Measurements from ENCODE around the gene SPCS1. TPM values are rescaled to one million over a fixed set of nuclear protein-coding genes. Genes with fewer than 3 reads are reported as not detected.

The SPCS1 gene
- total and polyA plus RNA-seq, 4 donors = 57.2 to 119 (median 90.6) TPM

- intact Hi-C loops (cut with DNase I) = no loop called here
- H3K4me1 ChIP-seq (ENCODE audit: control insufficient read depth in 1 of 2, insufficient read depth in 2 of 2, low read length in 2 of 2) = no peaks in the 10 kb centered on the region
- H3K36me3 ChIP-seq (ENCODE audit: control insufficient read depth in 1 of 2, insufficient read depth in 2 of 2, low read length in 1 of 2) = peaks cover 2 to 5% of the 10 kb centered on the region in 2 donors
- DNase-seq (no peak), ATAC-seq (ENCODE audit: low FRiP score) (no peak)
- no peaks in the 10 kb centered on the region for H3K9me3 ChIP-seq (ENCODE audit: control insufficient read depth, low read length)
- no peaks in the 10 kb centered on the region for H3K27me3 ChIP-seq (ENCODE audit: control insufficient read depth in 1 of 2, insufficient read depth in 2 of 2, low read length in 1 of 2)
- no peak overlapping the region for H3K27ac ChIP-seq (ENCODE audit: low read depth in 1 of 2, low read length in 2 of 2)
- no peak overlapping the region for H3K4me3 ChIP-seq (ENCODE audit: low read length in 2 of 2)
- WGBS, 2 donors = 85% methylated on average over 10 of the region's 10 CpGs
Measured at GRCh38 chr3:52733256-52733891, 27.5 kb downstream of the SPCS1 start.

GRCh38 chr3:52739730-52740129 lies 33.8 kb downstream of the SPCS1 start:
- H3K27ac ChIP-seq (ENCODE audit: low read depth in 1 of 2, low read length in 2 of 2) = no peak overlapping the region
- 58 to 72% methylated on average over 1 of the region's 1 CpG for WGBS, 2 donors
- H3K36me3 ChIP-seq (ENCODE audit: control insufficient read depth in 1 of 2, insufficient read depth in 2 of 2, low read length in 1 of 2) = peaks cover 6 to 7% of the 10 kb centered on the region in 2 donors
- no peaks in the 10 kb centered on the region for H3K4me1 ChIP-seq (ENCODE audit: control insufficient read depth in 1 of 2, insufficient read depth in 2 of 2, low read length in 2 of 2)
- DNase-seq = no peak
- H3K4me3 ChIP-seq (ENCODE audit: low read length in 2 of 2) = no peak overlapping the region
- H3K9me3 ChIP-seq (ENCODE audit: control insufficient read depth, low read length) = no peaks in the 10 kb centered on the region
- intact Hi-C loops (cut with DNase I) = loop anchor here (5.0 to 10.0 kb wide), 3 partner anchors 193 to 333 kb away; no protein-coding TSS in a partner anchor
- ATAC-seq (ENCODE audit: low FRiP score) = no peak
- H3K27me3 ChIP-seq (ENCODE audit: control insufficient read depth in 1 of 2, insufficient read depth in 2 of 2, low read length in 1 of 2) = no peaks in the 10 kb centered on the region

GRCh38 chr3:52742418-52743041 lies 36.6 kb downstream of the SPCS1 start:
- Histone ChIP-seq H3K27ac (ENCODE audit: low read depth in 1 of 2, low read length in 2 of 2) (no peak overlapping the region), H3K27me3 (ENCODE audit: control insufficient read depth in 1 of 2, insufficient read depth in 2 of 2, low read length in 1 of 2) (no peaks in the 10 kb centered on the region), H3K36me3 (ENCODE audit: control insufficient read depth in 1 of 2, insufficient read depth in 2 of 2, low read length in 1 of 2) (peaks cover 7 to 10% of the 10 kb centered on the region in 2 donors), H3K4me1 (ENCODE audit: control insufficient read depth in 1 of 2, insufficient read depth in 2 of 2, low read length in 2 of 2) (no peaks in the 10 kb centered on the region), H3K9me3 (ENCODE audit: control insufficient read depth, low read length) (no peaks in the 10 kb centered on the region), H3K4me3 (ENCODE audit: low read length in 2 of 2) (no peak overlapping the region)
- intact Hi-C loops (cut with DNase I) = loop anchor here (2.0 to 10.0 kb wide), 4 partner anchors 190 to 330 kb away; no protein-coding TSS in a partner anchor
- DNase-seq (no peak), ATAC-seq (ENCODE audit: low FRiP score) (no peak)
- 68 to 80% methylated on average over 3 of the region's 3 CpGs for WGBS, 2 donors

- Histone ChIP-seq H3K9me3 (ENCODE audit: control insufficient read depth, low read length) (no peaks in the 10 kb centered on the region), H3K36me3 (ENCODE audit: control insufficient read depth in 1 of 2, insufficient read depth in 2 of 2, low read length in 1 of 2) (peaks cover 7 to 9% of the 10 kb centered on the region in 2 donors), H3K4me1 (ENCODE audit: control insufficient read depth in 1 of 2, insufficient read depth in 2 of 2, low read length in 2 of 2) (no peaks in the 10 kb centered on the region), H3K4me3 (ENCODE audit: low read length in 2 of 2) (no peak overlapping the region), H3K27me3 (ENCODE audit: control insufficient read depth in 1 of 2, insufficient read depth in 2 of 2, low read length in 1 of 2) (no peaks in the 10 kb centered on the region), H3K27ac (ENCODE audit: low read depth in 1 of 2, low read length in 2 of 2) (no peak overlapping the region)
- ATAC-seq (ENCODE audit: low FRiP score) (no peak), DNase-seq (no peak)
- intact Hi-C loops (cut with DNase I) = loop anchor here (2.0 to 10.0 kb wide), 4 partner anchors 189 to 330 kb away; no protein-coding TSS in a partner anchor
- 83 to 86% methylated on average over 5 of the region's 5 CpGs for WGBS, 2 donors
Measured at GRCh38 chr3:52743152-52743551, 37.2 kb downstream of the SPCS1 start.

GRCh38 chr3:52743721-52744120 lies 37.8 kb downstream of the SPCS1 start:
- H3K9me3 ChIP-seq (ENCODE audit: control insufficient read depth, low read length) = no peaks in the 10 kb centered on the region
- intact Hi-C loops (cut with DNase I) = loop anchor here (2.0 to 10.0 kb wide), 4 partner anchors 189 to 329 kb away; no protein-coding TSS in a partner anchor
- H3K27ac ChIP-seq (ENCODE audit: low read depth in 1 of 2, low read length in 2 of 2) = no peak overlapping the region
- H3K36me3 ChIP-seq (ENCODE audit: control insufficient read depth in 1 of 2, insufficient read depth in 2 of 2, low read length in 1 of 2) = peaks cover 7 to 9% of the 10 kb centered on the region in 2 donors
- H3K27me3 ChIP-seq (ENCODE audit: control insufficient read depth in 1 of 2, insufficient read depth in 2 of 2, low read length in 1 of 2) = no peaks in the 10 kb centered on the region
- no peak for DNase-seq
- H3K4me1 ChIP-seq (ENCODE audit: control insufficient read depth in 1 of 2, insufficient read depth in 2 of 2, low read length in 2 of 2) = no peaks in the 10 kb centered on the region
- ATAC-seq (ENCODE audit: low FRiP score) = no peak
- WGBS, 2 donors = 78 to 89% methylated on average over 2 of the region's 2 CpGs
- no peak overlapping the region for H3K4me3 ChIP-seq (ENCODE audit: low read length in 2 of 2)

GRCh38 chr3:52752045-52752660 lies 46.2 kb downstream of the SPCS1 start:
- WGBS, 2 donors = 93 to 97% methylated on average over 3 of the region's 3 CpGs
- ATAC-seq (ENCODE audit: low FRiP score) (no peak), DNase-seq (no peak)
- no peak overlapping the region for H3K27ac ChIP-seq (ENCODE audit: low read depth in 1 of 2, low read length in 2 of 2)
- peaks cover 2 to 4% of the 10 kb centered on the region in 2 donors for H3K36me3 ChIP-seq (ENCODE audit: control insufficient read depth in 1 of 2, insufficient read depth in 2 of 2, low read length in 1 of 2)
- H3K9me3 ChIP-seq (ENCODE audit: control insufficient read depth, low read length) = no peaks in the 10 kb centered on the region
- intact Hi-C loops (cut with DNase I) = no loop called here
- H3K4me1 ChIP-seq (ENCODE audit: control insufficient read depth in 1 of 2, insufficient read depth in 2 of 2, low read length in 2 of 2) = no peaks in the 10 kb centered on the region
- no peak overlapping the region for H3K4me3 ChIP-seq (ENCODE audit: low read length in 2 of 2)
- H3K27me3 ChIP-seq (ENCODE audit: control insufficient read depth in 1 of 2, insufficient read depth in 2 of 2, low read length in 1 of 2) = no peaks in the 10 kb centered on the region

GRCh38 chr3:52754373-52754772 lies 48.5 kb downstream of the SPCS1 start:
- H3K4me3 ChIP-seq (ENCODE audit: low read length in 2 of 2) = no peak overlapping the region
- no peak overlapping the region for H3K27ac ChIP-seq (ENCODE audit: low read depth in 1 of 2, low read length in 2 of 2)
- DNase-seq (no peak), ATAC-seq (ENCODE audit: low FRiP score) (no peak)
- intact Hi-C loops (cut with DNase I) = no loop called here
- H3K27me3 ChIP-seq (ENCODE audit: control insufficient read depth in 1 of 2, insufficient read depth in 2 of 2, low read length in 1 of 2) = no peaks in the 10 kb centered on the region
- WGBS, 2 donors = 91 to 95% methylated on average over 4 of the region's 4 CpGs
- H3K36me3 ChIP-seq (ENCODE audit: control insufficient read depth in 1 of 2, insufficient read depth in 2 of 2, low read length in 1 of 2) = peaks cover 4 to 5% of the 10 kb centered on the region in 2 donors
- H3K9me3 ChIP-seq (ENCODE audit: control insufficient read depth, low read length) = no peaks in the 10 kb centered on the region
- H3K4me1 ChIP-seq (ENCODE audit: control insufficient read depth in 1 of 2, insufficient read depth in 2 of 2, low read length in 2 of 2) = no peaks in the 10 kb centered on the region

GRCh38 chr3:52756141-52756540 lies 50.2 kb downstream of the SPCS1 start:
- Histone ChIP-seq H3K27ac (ENCODE audit: low read depth in 1 of 2, low read length in 2 of 2) (no peak overlapping the region), H3K9me3 (ENCODE audit: control insufficient read depth, low read length) (no peaks in the 10 kb centered on the region), H3K4me1 (ENCODE audit: control insufficient read depth in 1 of 2, insufficient read depth in 2 of 2, low read length in 2 of 2) (no peaks in the 10 kb centered on the region), H3K36me3 (ENCODE audit: control insufficient read depth in 1 of 2, insufficient read depth in 2 of 2, low read length in 1 of 2) (peaks cover 0 to 3% of the 10 kb centered on the region in 2 donors), H3K27me3 (ENCODE audit: control insufficient read depth in 1 of 2, insufficient read depth in 2 of 2, low read length in 1 of 2) (no peaks in the 10 kb centered on the region), H3K4me3 (ENCODE audit: low read length in 2 of 2) (no peak overlapping the region)
- DNase-seq (no peak), ATAC-seq (ENCODE audit: low FRiP score) (no peak)
- WGBS, 2 donors = 97 to 99% methylated on average over 1 of the region's 1 CpG
- intact Hi-C loops (cut with DNase I) = no loop called here
